Measurements from ENCODE around the gene RHOT2. TPM values are rescaled to one million over a fixed set of nuclear protein-coding genes. Genes with fewer than 3 reads are reported as not detected.

The RHOT2 gene
- total RNA-seq, 1 experiment from 2014 or later, result 184 TPM

- TF ChIP-seq EZH2 (IDR thresholded peaks at IDR 0.05; ENCODE audit: borderline replicate concordance, low read depth, low read length, poor library complexity, severe bottlenecking) (no peak), CTCF (conservative IDR thresholded peaks at IDR 0.05; ENCODE audit: low read depth, low read length) (no peak)
- no TSS peak for BruUV-seq (replicated peaks)
- no peak overlapping the region for H3K4me3 ChIP-seq (ENCODE audit: low read depth, low read length, poor library complexity, severe bottlenecking)
- ChIA-PET POLR2A (ENCODE audit: low non-redundant PET) (no interaction called here), CTCF (no interaction called here)
- intact Hi-C loops (cut with micrococcal nuclease; ENCODE audit: unreplicated experiment), result no loop called here
- no peaks in the 10 kb centered on the region for H3K9me3 ChIP-seq (ENCODE audit: low read depth, low read length, poor library complexity, severe bottlenecking)
- no peaks in the 10 kb centered on the region for H3K27me3 ChIP-seq (replicated peaks; ENCODE audit: insufficient read depth, low read depth, low read length, poor library complexity)
- H3K36me3 ChIP-seq (ENCODE audit: insufficient read depth, low read length, poor library complexity, severe bottlenecking), result peaks cover 31% of the 10 kb centered on the region
- DNase-seq (ENCODE audit: low spot score), result no peak
- H3K4me1 ChIP-seq (ENCODE audit: insufficient read depth, low read length, poor library complexity, severe bottlenecking), result peaks cover 3% of the 10 kb centered on the region
- H3K27ac ChIP-seq (ENCODE audit: low read depth, low read length, poor library complexity, severe bottlenecking), result peak overlapping the region; percentile 94
Observed at GRCh38 chr16:667113-667779, 686 bp upstream of the RHOT2 start.

GRCh38 chr16:668519-669171, 713 bp downstream of the RHOT2 start:
- no peak for DNase-seq (ENCODE audit: low spot score)
- H3K4me1 ChIP-seq (ENCODE audit: insufficient read depth, low read length, poor library complexity, severe bottlenecking), result peaks cover 3% of the 10 kb centered on the region
- ChIA-PET CTCF (no interaction called here), POLR2A (ENCODE audit: low non-redundant PET) (interaction anchor here (0.6 kb wide), 1 partner anchor 18 kb away, joined by 3 read pairs; no protein-coding TSS in a partner anchor)
- no peaks in the 10 kb centered on the region for H3K27me3 ChIP-seq (replicated peaks; ENCODE audit: insufficient read depth, low read depth, low read length, poor library complexity)
- H3K27ac ChIP-seq (ENCODE audit: low read depth, low read length, poor library complexity, severe bottlenecking), result peak overlapping the region; percentile 94
- BruUV-seq (replicated peaks), result no TSS peak
- no peaks in the 10 kb centered on the region for H3K9me3 ChIP-seq (ENCODE audit: low read depth, low read length, poor library complexity, severe bottlenecking)
- peak overlapping the region; percentile 99 for H3K4me3 ChIP-seq (ENCODE audit: low read depth, low read length, poor library complexity, severe bottlenecking)
- intact Hi-C loops (cut with micrococcal nuclease; ENCODE audit: unreplicated experiment), result no loop called here
- peaks cover 42% of the 10 kb centered on the region for H3K36me3 ChIP-seq (ENCODE audit: insufficient read depth, low read length, poor library complexity, severe bottlenecking)
- TF ChIP-seq CTCF (conservative IDR thresholded peaks at IDR 0.05; ENCODE audit: low read depth, low read length) (no peak), EZH2 (IDR thresholded peaks at IDR 0.05; ENCODE audit: borderline replicate concordance, low read depth, low read length, poor library complexity, severe bottlenecking) (no peak)

- Histone ChIP-seq H3K27ac (ENCODE audit: low read depth, low read length, poor library complexity, severe bottlenecking) (no peak overlapping the region), H3K4me3 (ENCODE audit: low read depth, low read length, poor library complexity, severe bottlenecking) (no peak overlapping the region), H3K27me3 (replicated peaks; ENCODE audit: insufficient read depth, low read depth, low read length, poor library complexity) (no peaks in the 10 kb centered on the region), H3K4me1 (ENCODE audit: insufficient read depth, low read length, poor library complexity, severe bottlenecking) (peaks cover 3% of the 10 kb centered on the region), H3K36me3 (ENCODE audit: insufficient read depth, low read length, poor library complexity, severe bottlenecking) (peaks cover 46% of the 10 kb centered on the region), H3K9me3 (ENCODE audit: low read depth, low read length, poor library complexity, severe bottlenecking) (no peaks in the 10 kb centered on the region)
- TF ChIP-seq CTCF (conservative IDR thresholded peaks at IDR 0.05; ENCODE audit: low read depth, low read length), result no peak
- no peak for TF ChIP-seq EZH2 (IDR thresholded peaks at IDR 0.05; ENCODE audit: borderline replicate concordance, low read depth, low read length, poor library complexity, severe bottlenecking)
- POLR2A ChIA-PET (ENCODE audit: low non-redundant PET), result no interaction called here
- intact Hi-C loops (cut with micrococcal nuclease; ENCODE audit: unreplicated experiment), result no loop called here
- DNase-seq (ENCODE audit: low spot score), result no peak
- CTCF ChIA-PET, result no interaction called here
- no TSS peak for BruUV-seq (replicated peaks)
Observed at GRCh38 chr16:669666-670065, 1.7 kb downstream of the RHOT2 start.
